Common myeloid progenitor, CD34-positive (primary cell): ENCODE data around the gene SLC22A8.
A peak's percentile ranks its signal among the peaks of the same experiment; 100 is the strongest.

Experiments used
- CTCF ChIA-PET: fragments of 350-600 bp; sonication (Branson Sonifier 250); formaldehyde crosslinking; loops from one replicate; lab custom pipeline; 2021; ENCODE audit warnings: antibody characterized with exemption; lab: Charles Lee
- POLR2A ChIA-PET: fragments of 350-600 bp; sonication (Branson Sonifier 250); formaldehyde crosslinking; loops from one replicate; lab custom pipeline; 2021; ENCODE audit warnings: antibody characterized with exemption; lab: Charles Lee
- DNase-seq, 3 donors: peaks; one replicate each; pipeline versions ENCODE4 v3.0.0 to v3.0.0-alpha.2; 2013
- H3K27ac ChIP-seq, 2 experiments: 1 replicate in 1 of 2; 2 replicates in 1 of 2; pipeline ENCODE4 v1.7.0; 2013; ENCODE audit warnings: inconsistent platforms in 2 of 2, low read length in 2 of 2, mild to moderate bottlenecking in 2 of 2, low read depth in 1 of 2, moderate library complexity in 1 of 2; ENCODE audit not compliant: severe bottlenecking in 2 of 2, insufficient read depth in 1 of 2, poor library complexity in 1 of 2
- H3K27me3 ChIP-seq, 5 experiments: replicated peaks in 2 of 5; 1 replicate in 3 of 5; 2 replicates in 2 of 5; pipeline versions ENCODE4 v1.6.1 to v1.7.0; 2013; ENCODE audit warnings: low read length in 4 of 5, mild to moderate bottlenecking in 2 of 5, moderate library complexity in 2 of 5, inconsistent platforms in 1 of 5; ENCODE audit not compliant: insufficient read depth in 5 of 5, control insufficient read depth in 4 of 5
- H3K36me3 ChIP-seq, 4 experiments: 1 replicate in 2 of 4; 2 replicates in 2 of 4; pipeline versions ENCODE4 v1.6.1 to v1.7.0; 2013; ENCODE audit warnings: low read length in 3 of 4, control low read depth in 1 of 4, mild to moderate bottlenecking in 1 of 4; ENCODE audit not compliant: control insufficient read depth in 4 of 4, insufficient read depth in 4 of 4
- H3K4me1 ChIP-seq, 4 experiments: 1 replicate in 3 of 4; 2 replicates in 1 of 4; pipeline versions ENCODE4 v1.6.1 to v1.7.1; 2013; ENCODE audit warnings: low read length in 3 of 4, mild to moderate bottlenecking in 3 of 4, control low read depth in 1 of 4, inconsistent platforms in 1 of 4, moderate library complexity in 1 of 4; ENCODE audit not compliant: control insufficient read depth in 4 of 4, insufficient read depth in 4 of 4; ENCODE audit errors: control extremely low read depth in 1 of 4
- H3K4me3 ChIP-seq, 7 experiments: 1 replicate in 4 of 7; 2 replicates in 3 of 7; pipeline versions ENCODE4 v1.5.1 to v1.7.0; 2013; ENCODE audit warnings: mild to moderate bottlenecking in 7 of 7, low read length in 6 of 7, moderate library complexity in 6 of 7, inconsistent platforms in 2 of 7, low read depth in 2 of 7, control low read depth in 1 of 7; ENCODE audit not compliant: insufficient read depth in 4 of 7, control insufficient read depth in 1 of 7; ENCODE audit errors: extremely low read depth in 1 of 7
- H3K9me3 ChIP-seq, 5 experiments: 1 replicate in 4 of 5; 2 replicates in 1 of 5; pipeline versions ENCODE4 v1.6.1 to v1.7.1; 2013; ENCODE audit warnings: low read length in 4 of 5, mild to moderate bottlenecking in 2 of 5, inconsistent platforms in 1 of 5, low read depth in 1 of 5, moderate library complexity in 1 of 5; ENCODE audit not compliant: control insufficient read depth in 4 of 5, insufficient read depth in 2 of 5; ENCODE audit errors: control extremely low read depth in 1 of 5
- WGBS: methylation state at CpG from one replicate; pipeline ENCODE4 v1.1.5; 2013; ENCODE audit not compliant: insufficient coverage; 5-methylcytosine and 5-hydroxymethylcytosine counted together

The SLC22A8 gene

DNA sequence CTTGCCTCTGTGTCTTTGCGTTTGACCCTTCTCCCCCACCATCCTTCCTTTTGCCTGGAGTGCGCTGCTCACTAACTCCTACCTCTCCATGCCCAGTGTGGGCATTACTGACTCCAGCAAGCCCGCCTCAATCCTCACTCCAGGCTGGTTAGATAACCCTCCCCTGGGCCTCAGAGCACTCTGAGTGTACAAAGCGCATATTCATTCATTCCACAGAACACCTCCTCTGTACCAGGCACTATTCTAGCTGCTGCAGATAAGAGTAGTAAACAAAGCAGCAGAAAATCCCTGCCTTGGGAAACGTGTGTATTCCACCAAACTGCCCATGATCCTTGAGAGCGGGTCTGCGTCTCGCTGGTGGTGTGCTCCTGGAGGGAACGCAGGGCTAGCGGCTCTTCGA, 3.2 kb downstream of the SLC22A8 start:
- no peaks in the 10 kb centered on the region for H3K36me3 ChIP-seq
- WGBS, result 95% methylated on average over 3 of the region's 11 CpGs
- H3K9me3 ChIP-seq, result no peaks in the 10 kb centered on the region
- DNase-seq, result no peak
- H3K4me1 ChIP-seq, result no peaks in the 10 kb centered on the region
- peaks cover 0 to 12% (median 0%) of the 10 kb centered on the region in 5 experiments for H3K27me3 ChIP-seq
- POLR2A ChIA-PET, result no interaction called here
- no peak overlapping the region for H3K4me3 ChIP-seq
- no peak overlapping the region for H3K27ac ChIP-seq
- CTCF ChIA-PET, result no interaction called here

DNA sequence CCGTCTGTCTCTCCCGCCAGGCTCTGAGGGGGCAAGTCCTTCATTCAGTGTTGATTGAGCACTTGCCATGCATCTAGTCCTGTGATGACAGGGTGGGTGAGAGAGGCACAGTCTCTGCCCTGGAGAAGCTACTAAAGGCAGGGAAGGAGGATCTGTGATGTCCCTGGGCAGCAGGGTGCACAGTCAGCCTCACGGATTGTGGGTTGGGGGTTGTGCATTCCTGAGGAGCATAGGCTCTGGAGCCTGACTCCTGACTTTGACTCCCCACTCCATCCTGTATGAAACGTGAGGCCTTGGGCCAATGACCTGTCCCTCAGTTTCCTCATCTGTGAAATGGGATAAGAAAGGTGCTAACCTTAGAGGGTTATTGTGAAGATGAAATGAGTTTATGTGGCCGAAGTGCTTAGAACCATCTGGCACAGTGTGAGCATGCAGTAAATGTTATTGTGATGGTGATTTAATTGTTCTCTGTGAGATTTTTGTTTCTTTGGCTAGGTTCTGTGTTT, 4.7 kb downstream of the SLC22A8 start:
- ChIA-PET CTCF (interaction anchor here (1.4 to 1.9 kb wide), 3 partner anchors 11 to 105 kb away, joined by 3 to 7 read pairs (median 4); no protein-coding TSS in a partner anchor), POLR2A (no interaction called here)
- H3K4me3 ChIP-seq, result no peak overlapping the region
- H3K27ac ChIP-seq, result no peak overlapping the region
- peaks cover 0 to 12% (median 0%) of the 10 kb centered on the region in 5 experiments for H3K27me3 ChIP-seq
- no peak for DNase-seq
- no peaks in the 10 kb centered on the region for H3K4me1 ChIP-seq
- H3K9me3 ChIP-seq, result no peaks in the 10 kb centered on the region
- WGBS, result 100% methylated on average over 2 of the region's 5 CpGs
- H3K36me3 ChIP-seq, result no peaks in the 10 kb centered on the region

GRCh38 chr11:63007920-63008319, 7.7 kb downstream of the SLC22A8 start:
- Histone ChIP-seq H3K27ac (no peak overlapping the region), H3K4me3 (no peak overlapping the region), H3K36me3 (no peaks in the 10 kb centered on the region), H3K27me3 (peaks cover 0 to 11% (median 0%) of the 10 kb centered on the region in 5 experiments), H3K4me1 (no peaks in the 10 kb centered on the region), H3K9me3 (no peaks in the 10 kb centered on the region)
- ChIA-PET POLR2A (no interaction called here), CTCF (interaction anchor here (0.9 to 1.7 kb wide), 5 partner anchors 10 to 101 kb away, joined by 3 to 11 read pairs (median 4); no protein-coding TSS in a partner anchor)
- 96% methylated on average over 4 of the region's 5 CpGs for WGBS
- DNase-seq, result no peak

GRCh38 chr11:63001456-63001855, 14.2 kb downstream of the SLC22A8 start:
- Histone ChIP-seq H3K4me1 (peaks cover 0 to 7% (median 3%) of the 10 kb centered on the region in 4 experiments), H3K27ac (no peak overlapping the region), H3K36me3 (no peaks in the 10 kb centered on the region), H3K9me3 (no peaks in the 10 kb centered on the region), H3K4me3 (no peak overlapping the region), H3K27me3 (peaks cover 0 to 5% (median 0%) of the 10 kb centered on the region in 5 experiments)
- 98% methylated on average over 9 of the region's 9 CpGs for WGBS
- CTCF ChIA-PET, result interaction anchor here (0.9 kb wide), 1 partner anchor 18 kb away, joined by 3 read pairs; no protein-coding TSS in a partner anchor
- no peak for DNase-seq
- POLR2A ChIA-PET, result no interaction called here

GRCh38 chr11:62999649-63000048, 16.0 kb downstream of the SLC22A8 start:
- peak in 2 of 3 donors; percentile 42 to 58 for DNase-seq
- Histone ChIP-seq H3K36me3 (no peaks in the 10 kb centered on the region), H3K27ac (no peak overlapping the region), H3K4me3 (no peak overlapping the region), H3K4me1 (peaks cover 0 to 7% (median 3%) of the 10 kb centered on the region in 4 experiments), H3K9me3 (peaks cover 0 to 2% (median 0%) of the 10 kb centered on the region in 5 experiments), H3K27me3 (no peaks in the 10 kb centered on the region)
- ChIA-PET POLR2A (interaction anchor here (0.6 kb wide), 1 partner anchor 240 kb away, joined by 3 read pairs; no protein-coding TSS in a partner anchor), CTCF (interaction anchor here (0.5 to 1.6 kb wide), 3 partner anchors 22 to 24 kb away, joined by 3 to 4 read pairs (median 3); no protein-coding TSS in a partner anchor)
- 29% methylated on average over 3 of the region's 7 CpGs for WGBS

DNA sequence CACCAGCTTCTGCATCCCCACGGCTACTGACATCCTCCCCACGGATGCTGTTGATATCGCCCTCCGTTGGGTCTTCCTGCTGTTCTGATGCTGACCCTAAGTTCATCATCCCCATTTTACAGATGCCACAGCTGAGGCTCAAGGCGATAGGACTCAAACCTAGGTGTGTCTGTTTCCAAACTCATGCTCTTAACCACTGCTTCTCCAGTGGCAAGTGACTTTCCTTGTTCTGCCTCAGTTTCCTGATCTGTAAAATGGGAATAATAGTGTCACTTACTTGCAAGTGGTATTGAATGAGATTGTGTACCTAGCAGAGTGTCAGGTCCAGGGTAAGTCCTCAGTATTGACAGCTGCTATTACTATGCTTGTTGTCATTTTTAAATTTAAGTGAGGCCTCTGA, 16.5 kb downstream of the SLC22A8 start:
- no peaks in the 10 kb centered on the region for H3K27me3 ChIP-seq
- CTCF ChIA-PET, result interaction anchor here (1.6 kb wide), 1 partner anchor 25 kb away, joined by 4 read pairs; no protein-coding TSS in a partner anchor
- POLR2A ChIA-PET, result interaction anchor here (0.6 kb wide), 1 partner anchor 43 kb away, joined by 7 read pairs; no protein-coding TSS in a partner anchor
- H3K27ac ChIP-seq, result no peak overlapping the region
- no peak for DNase-seq
- peaks cover 0 to 3% (median 0%) of the 10 kb centered on the region in 5 experiments for H3K9me3 ChIP-seq
- H3K4me3 ChIP-seq, result no peak overlapping the region
- WGBS, result 92% methylated on average over 4 of the region's 5 CpGs
- H3K36me3 ChIP-seq, result no peaks in the 10 kb centered on the region
- peaks cover 0 to 7% (median 3%) of the 10 kb centered on the region in 4 experiments for H3K4me1 ChIP-seq

DNA sequence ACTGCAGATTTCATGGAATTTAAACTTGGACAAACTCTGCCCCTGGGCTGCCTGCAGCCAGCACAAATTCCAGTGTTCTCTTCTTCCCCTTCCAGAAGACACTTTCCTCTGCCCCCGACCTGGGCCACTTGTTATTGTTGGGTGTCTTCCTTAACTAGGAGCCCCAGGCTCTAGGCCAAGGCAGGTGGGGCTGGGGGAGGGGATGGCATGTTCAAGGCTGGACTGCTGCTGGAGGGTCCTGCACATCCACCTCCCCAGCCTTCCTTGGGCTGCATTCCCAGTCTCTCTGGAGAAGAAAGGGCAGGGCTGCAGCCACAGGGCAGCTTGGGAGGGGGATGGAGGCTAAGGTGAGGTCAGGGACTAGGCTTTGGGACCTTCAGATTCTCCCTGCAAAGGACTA, 19.4 kb downstream of the SLC22A8 start:
- ChIA-PET CTCF (no interaction called here), POLR2A (no interaction called here)
- Histone ChIP-seq H3K27ac (no peak overlapping the region), H3K36me3 (no peaks in the 10 kb centered on the region), H3K9me3 (peaks cover 0 to 3% (median 0%) of the 10 kb centered on the region in 5 experiments), H3K27me3 (peaks cover 0 to 4% (median 0%) of the 10 kb centered on the region in 5 experiments), H3K4me1 (peaks cover 0 to 7% (median 3%) of the 10 kb centered on the region in 4 experiments), H3K4me3 (no peak overlapping the region)
- no CpG with 5 or more reads among the region's 1 CpG for WGBS
- DNase-seq, result no peak
